AML-193 (cell line): ENCODE data around the gene MAP3K14.

Source experiments
- DNase-seq, 2 experiments: peaks; one replicate each; lab custom pipeline; 2025; lab: John Stamatoyannopoulos, UW

Gene MAP3K14

DNA sequence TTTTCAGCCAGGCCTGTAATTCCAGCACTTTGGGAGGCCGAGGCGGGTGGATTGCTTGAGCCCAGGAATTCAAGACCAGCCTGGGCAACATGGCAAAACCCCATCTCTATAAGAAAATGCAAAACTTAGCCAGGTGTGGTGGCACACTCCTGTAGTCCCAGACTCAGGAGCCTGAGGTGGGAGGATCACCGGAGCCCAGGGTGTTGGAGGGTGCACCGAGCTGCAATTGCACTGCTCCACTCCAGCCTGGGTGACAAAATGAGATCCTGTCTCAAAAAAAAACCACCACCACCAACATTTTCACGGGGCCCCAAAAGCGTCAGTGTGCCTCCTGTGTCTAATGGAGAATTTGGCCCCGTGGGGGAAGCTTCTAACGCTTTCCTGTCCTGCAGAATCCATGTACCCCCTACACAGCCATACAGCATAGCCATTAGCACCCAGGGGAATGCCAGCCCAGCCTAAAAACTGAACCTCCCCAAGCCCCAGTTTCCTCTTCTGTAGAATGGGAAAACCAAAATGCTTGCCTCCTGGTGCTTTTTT, 22.2 kb upstream of the MAP3K14 start:
- no peak for DNase-seq

DNA sequence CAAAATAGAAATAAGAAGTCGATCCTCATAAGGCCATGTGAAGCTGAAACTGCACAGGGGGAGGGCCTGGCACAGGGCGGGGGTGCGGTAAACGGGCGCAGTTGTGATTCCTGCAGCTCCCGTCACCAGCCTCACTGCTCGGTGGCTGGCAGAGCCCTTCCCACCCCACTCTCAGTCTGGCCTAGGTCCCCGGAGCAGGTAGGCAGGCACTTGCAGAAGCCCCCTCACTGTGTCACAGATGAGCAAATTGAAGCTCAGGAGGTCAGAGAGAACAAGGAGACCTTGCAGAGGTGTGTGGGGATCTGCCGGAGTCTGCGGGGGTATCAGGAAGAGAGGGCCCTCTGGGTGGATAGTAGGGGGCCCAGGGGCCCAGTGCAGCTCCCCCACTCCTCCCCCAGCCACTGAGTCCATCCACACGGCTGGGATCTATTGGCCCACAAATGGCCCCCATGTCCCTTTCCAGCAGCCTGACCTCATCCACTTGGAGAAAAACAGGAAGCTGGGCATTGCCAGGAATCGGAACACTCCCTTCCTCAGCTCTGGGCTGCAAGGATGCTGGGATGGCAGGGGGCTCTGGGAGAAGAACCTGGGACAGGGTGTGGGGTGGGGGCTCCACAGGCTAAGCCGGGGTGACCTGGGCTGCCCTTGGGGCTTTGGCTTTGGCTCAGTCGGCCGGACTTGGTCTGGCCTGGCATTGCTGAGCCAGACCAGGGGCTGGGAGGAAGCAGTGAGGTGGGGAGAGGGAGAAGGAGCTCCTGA, 21.4 kb upstream of the MAP3K14 start:
- no peak for DNase-seq

DNA sequence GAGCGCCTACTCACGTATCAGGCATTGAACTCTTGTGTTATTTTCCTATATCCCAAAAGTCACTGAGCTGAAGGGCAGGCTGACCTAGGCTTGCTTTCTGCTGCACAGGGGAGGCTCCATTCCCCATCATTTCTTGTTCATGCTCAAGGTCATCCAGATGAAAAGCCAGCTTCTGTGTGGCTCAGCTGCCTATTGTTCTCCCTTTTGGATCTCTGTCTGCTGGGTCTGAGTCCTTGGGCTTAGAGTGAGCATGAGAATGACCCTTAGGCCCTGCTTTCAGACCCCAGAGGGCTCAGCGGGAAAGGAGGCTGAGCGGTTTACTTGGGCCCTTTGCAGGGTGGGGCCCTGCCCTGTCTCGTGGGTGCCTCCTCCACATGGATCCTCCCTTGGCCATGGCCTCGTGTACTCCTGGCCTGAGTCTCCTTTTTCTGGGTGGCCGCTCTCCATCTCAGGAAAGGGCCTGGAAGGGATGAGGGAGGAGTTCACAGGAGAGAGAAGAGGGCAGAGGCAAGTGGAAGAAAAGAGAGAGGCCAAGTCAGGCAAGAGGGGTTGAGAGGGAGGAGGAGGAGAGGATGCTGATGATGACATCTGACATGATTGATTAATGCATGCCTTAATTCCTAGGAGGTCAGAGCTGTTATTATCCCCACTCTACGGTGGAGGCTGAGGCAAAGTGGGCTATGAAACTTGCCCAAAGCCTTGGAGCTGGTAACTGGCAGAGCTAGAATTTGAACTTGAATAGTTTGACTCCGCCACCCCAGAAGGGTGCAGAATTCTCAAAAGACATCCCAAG, 19.8 kb upstream of the MAP3K14 start:
- DNase-seq = no peak

DNA sequence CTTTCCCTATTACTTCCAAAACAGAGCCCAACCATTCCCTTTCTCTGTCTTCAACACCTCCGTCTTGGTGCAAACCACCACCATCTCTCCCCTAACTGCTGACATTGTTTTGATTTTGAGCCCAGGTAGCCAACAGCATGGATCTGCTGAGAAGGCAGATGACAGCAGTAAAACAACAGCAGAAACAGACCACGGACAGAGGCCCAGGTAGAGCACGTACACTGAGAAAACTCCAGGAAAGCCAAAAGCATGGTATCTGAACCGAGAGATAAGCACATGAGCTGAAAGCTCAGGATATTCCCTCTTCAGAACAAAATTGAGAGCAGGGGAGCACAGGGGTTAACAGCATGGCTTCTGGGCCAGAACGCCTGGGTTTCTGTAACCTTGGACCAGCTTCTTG, 18.9 kb upstream of the MAP3K14 start:
- DNase-seq = no peak

DNA sequence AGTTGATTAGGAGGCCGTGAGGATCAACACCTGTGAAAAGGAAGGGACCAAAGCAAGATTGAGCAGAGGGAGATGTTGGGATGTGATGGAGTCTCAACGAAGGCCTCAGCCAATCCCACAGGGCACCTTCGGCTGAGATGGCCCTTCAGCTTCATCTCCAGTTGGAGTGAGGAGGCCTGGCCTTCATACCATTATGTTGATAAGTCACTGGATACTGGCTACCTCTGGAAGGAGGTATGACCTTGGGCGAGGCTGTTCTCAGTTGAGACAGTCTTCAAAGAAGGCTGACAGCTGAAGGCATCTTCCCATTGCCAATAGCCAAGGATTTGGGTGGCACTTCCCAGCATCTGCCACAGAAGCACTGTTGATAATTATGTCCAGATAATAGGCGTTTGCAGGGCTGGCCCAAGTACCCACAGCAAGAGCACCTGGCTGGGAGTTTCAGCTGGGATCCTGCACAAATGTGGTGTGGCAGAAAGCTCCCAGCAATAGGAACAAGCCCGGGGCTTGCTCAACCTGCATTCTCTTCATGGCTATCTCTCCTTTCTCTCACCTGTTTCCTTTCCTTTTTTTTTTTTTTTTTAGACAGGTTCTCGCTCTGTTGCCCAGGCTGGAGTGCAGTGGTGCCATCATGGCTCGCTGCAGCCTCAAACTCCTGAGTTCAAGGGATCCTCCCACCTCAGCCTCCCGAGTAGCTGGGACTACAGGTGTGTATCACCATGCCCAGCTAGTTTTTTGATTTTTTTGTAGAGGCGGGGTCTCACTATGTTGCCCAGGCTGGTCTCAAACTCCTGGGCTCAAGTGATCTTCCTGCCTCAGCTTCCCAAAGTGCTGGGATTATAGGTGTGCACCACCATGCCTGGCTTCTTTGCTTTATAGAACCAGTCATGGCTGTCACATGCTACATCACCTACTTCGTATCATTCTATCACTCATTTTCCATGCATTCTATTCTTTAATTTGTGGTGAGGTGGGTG, 18.2 kb upstream of the MAP3K14 start:
- DNase-seq = no peak

DNA sequence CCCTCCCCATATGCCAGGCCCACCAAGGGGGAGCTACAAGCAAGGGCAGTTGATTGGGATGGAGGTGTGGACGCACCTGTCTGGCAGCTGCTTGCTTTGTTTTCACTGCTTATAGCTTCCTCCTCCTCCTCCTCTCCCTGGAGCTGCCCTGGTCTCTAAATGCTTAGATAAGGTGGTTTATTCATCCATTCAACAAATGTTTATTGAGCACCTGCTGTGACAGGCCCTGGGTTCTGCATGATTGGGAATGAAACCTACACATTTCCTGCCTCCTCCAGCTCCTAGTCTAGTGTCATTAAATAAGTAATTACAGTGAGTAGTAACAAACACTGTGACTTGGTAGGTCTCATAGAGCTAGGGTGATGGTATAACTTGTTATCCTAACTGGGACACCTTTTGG, 17.4 kb upstream of the MAP3K14 start:
- DNase-seq = no peak

DNA sequence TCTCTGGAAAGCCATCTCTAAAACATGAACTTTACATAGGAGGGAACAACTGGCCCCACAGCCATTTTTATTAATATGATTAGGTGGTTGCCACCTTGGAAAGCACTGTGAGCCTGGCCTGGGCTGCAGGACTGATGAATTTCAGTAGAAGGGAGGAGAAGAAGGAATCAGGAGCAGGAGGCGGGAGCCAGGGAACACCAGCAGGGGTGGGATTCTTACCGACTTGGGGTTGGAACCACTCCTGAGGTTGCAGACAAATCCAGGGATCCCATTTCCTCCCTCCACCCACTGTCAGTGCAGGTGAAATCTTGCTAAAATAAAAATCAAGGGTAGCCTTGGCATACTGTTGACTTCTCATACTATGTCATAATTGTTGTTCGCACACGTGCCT, 16.9 kb upstream of the MAP3K14 start:
- no peak for DNase-seq

DNA sequence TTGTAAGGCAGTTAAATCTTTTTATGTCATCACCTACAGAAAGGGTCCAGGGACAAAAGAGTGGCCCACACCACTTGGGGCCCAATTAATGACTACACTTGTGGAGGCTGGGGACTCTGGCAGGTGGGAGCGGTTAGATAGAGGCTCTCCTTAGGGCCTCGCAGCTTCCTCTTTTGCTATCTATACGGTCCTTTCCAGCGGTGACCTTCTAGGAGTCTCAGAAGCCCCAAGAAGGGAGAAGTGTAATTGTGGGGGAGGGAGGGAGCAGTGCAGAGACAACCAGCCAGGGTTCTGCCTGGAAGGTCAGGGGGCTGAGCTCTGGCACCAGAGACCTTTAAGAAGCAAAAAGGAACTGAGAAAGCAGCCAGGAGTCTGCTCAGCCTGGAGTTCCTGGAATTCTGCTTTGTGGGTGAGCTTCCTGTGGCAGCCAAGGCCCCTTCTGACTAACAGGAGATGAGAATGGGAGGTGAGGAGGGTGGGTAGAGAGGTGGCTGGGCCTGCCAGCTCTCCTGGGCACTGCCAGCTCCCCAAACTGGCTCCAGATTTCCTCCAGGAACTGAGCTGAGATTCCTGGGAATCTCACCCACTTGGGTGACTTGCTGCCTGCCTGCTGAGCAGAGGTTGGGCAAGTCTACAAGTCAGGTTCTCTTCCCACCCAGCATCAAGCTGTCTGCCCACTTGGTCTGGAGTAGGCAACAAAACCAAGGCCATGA, 16.3 kb upstream of the MAP3K14 start:
- peak; percentile 76 to 89 for DNase-seq

DNA sequence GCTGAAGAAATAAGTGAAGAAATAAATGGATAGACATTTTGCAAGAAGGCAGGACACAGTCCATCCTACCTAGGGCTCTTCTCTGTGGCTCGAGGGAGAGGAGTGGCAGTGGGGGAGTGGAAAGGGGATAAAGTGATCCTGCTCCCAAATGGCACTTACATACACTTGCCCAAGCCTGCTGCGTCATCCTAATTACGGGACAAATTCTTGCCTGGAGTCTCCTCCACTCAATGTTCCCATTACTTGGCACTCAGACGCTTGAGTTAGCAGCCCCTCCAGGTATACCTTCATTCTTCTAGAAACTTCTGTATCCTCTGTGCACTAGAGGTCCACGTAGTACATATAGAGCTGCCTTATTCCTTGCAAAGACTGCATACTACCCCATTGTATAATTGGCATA, 15.7 kb upstream of the MAP3K14 start:
- DNase-seq = no peak

DNA sequence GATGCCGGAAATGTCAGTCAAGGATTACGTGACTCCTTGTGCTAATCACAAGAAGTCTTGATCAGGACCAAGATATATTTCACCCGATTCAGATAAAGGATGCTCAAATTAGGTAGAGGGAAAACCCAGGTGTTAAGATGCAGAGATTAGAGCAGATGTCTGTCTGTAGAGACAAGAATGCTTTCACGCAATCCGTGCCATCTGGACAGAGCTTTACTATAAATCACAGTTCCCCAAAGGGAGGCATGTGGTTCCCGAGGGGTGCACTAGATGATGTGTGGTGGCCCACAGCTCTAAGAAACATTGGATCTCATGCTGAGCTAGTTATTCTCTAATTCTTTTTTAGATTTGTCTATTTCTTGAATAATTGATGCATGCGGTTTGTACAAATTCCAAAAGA, 9.8 kb upstream of the MAP3K14 start:
- DNase-seq = no peak

DNA sequence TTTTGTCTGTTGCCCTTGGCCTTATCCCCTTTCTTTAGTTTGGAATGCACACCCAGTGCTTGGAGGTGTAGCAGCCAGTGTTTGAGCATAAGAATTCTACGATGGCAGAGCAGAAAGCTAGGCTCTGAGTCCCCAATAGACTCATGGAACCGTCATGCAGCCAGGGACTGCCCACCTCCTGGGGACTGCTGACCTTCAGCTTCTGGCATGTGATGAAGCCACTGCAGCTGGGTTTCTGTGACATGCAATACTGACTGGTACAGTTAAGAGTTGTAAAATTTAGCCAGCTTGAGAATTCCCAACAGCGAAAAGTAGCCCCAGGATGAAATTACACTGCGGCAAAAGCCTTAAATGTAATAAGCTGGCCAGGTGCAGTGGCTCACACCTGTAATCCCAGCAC, 9.0 kb upstream of the MAP3K14 start:
- no peak for DNase-seq

DNA sequence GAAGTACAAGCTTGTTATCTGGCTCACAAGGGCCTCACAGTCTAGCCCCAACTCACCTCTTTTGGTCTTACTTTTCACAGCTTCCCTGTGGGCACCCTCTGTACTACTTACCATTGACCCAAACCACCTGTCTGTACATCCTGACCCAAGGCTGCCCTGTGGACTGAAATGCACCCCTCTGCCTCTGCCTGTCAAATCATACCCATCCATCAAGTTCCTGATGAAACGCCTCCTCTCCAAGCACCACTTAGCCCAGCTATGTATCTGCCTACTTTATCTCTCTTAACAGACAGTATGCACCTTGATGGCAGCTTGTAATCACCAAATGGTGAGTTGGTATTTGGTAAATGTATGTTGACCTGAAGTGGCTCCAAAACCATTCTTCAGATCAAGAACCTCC, 7.5 kb upstream of the MAP3K14 start:
- no peak for DNase-seq

DNA sequence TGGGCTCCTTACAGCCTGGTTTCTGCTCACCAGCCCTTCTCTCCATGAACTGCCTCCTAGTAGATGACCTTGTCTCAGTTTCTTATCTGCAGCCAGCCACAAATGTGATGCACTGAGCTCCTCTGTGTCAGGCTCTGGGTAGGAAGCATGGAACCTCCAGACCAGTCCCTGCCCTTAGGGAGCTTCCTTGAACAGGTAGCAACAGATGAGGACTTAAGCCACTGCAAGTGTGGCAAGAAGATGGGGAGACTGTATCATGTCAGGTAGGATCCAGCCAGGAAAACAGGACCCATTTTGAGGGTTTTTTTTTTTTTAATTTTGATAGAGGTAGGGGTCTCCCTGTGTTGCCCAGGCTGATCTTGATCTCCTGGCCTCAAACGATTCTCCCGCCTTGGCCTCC, 5.3 kb upstream of the MAP3K14 start:
- no peak for DNase-seq

DNA sequence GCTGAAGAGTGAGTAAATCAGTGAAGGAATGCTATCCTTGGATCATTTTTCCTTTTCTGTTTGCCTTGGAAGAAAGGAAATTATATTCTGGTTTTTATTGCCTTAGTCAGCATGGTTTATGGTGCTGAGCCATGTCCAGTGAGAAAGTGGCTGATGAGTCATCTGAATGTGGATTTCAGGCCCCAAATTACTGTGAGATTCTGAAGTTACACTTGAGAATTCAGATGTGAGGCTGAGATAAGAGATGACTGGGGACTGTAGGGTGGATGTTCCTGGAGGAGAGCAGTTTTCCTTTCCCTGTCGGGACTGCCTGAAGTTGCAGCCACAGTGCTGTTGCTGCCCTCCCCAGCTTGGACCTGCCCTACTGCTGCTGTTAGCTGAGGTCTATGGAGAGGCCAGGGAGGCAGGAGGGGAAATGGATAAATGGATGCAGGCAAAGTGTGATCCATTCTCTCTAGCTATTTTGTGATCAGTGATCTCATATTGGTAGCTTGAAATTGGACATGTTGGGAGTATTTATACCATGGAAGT, 4.2 kb upstream of the MAP3K14 start:
- DNase-seq = no peak

DNA sequence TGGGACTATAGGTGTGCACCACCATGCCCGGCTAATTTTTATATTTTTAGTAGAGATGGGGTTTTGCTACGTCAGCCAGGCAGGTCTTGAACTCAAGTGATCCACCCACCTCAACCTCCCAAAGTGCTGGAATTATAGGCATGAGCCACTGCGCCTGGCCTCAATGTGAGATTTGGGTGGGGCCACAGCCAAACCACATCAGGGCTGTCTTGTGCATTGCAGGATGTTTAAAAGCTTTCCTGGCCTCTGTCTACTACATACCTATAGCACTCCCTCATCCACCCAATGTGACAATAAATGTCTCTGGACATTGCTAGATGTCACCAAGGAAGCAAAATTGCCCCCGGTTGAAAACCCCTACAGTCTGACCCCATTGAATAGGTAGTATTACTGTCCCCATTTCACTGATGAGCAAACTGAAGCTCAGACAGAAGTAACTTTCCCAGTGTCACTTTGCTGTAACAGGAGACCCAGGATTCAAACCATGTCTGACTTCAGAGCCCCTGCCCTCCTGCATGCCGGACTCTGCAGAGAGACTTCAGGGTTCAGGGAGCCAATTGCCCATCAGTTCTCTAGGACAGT, 3.6 kb upstream of the MAP3K14 start:
- DNase-seq = no peak

DNA sequence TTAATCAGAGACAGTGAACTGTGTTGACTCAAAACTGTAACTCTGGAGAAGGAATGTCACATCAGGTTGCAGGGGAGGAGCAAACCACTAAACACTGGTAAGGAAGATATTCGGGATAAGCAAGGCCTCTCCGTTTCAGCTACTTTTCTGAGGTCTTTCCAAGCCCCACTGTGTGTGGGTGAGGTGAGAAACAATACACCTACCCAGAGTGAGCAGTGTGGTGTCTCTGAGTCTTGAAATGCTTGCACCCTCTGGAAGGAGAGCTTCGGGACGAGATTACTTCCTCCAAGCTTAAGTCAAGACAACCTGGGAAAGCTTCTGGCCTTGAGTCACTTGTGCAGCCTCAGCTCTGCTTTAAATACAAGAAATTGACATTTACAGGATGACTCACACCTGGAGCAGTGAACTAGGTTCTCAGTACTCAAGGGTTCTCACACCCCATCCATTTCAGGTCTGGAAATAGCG, 2.5 kb upstream of the MAP3K14 start:
- DNase-seq = no peak

DNA sequence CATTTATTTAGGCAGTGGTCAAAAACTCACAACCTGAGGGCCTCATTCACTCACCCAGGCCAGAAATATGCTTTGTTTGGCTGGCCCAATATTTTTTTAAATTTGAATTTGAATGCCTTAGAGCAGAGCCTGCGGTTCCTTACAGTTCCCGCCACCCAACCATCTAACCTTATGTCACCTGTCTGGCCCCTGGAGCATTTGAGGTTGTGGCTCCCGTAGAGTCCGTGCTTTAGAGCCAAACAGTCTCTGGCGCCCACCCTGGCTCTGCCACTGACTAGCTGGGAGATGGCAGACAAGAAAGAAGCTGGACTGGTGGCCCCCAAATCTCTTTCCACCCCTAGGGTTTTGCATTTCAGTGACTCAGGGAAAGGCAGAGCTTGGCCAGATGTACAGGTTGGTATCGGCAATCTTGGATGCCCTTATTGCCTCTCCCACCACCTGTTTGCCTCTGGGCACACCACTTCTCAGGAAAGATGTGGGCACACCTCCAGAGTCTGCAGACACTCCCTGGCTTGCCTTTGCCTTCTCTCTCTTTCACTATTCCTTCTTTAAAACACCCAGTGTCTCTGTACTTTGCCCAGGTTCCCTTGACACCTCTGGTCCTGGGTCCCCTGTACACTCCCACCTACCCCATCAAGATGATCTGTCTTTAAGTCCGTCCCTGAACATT, 1.9 kb upstream of the MAP3K14 start:
- DNase-seq = no peak

DNA sequence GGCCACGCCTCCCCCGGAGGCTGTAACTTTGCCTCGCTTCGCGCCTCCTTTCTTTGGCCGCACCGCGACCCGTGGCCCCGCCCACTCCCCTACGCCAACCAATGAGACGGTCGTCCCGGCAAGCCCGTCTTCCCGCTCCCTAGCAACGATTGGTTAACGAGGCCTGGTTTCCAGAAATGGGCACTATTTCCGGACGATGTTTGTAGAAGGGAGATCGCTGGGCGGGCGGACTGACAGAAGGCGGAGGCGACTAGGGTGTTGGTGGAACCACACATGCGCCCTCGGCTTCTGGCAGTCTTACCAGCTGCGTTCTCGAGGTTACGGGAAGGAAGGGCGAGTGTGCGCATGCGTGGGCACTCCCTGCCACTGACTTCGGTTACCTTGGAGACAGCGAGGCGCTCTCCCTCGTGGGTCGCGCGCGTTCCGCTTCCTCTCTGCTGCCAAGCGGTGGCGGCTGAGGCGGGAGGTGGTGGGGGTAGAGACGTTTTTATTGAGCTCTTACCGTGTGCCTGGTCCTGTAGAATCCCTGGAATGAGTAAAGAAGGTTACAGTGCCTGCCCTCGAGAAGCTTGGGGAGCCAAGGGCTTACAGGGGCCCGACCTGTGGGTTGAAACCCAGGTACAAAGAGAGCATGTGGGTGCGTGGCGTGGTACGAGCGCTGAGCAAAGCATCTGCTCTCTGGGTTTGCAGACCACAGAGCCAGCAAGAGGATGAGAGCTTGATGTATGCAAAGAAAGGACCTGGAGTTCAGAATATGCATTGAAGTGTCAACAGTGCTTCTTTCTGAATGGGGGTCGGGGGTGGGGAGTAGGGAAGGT, 500 bp upstream of the MAP3K14 start:
- DNase-seq = peak; percentile 100
